ENCODE results near the gene ZSCAN18. TPM values are rescaled to one million over a fixed set of nuclear protein-coding genes. Genes with fewer than 3 reads are reported as not detected.

ZSCAN18 gene
- total and polyA plus RNA-seq, 2 donors (not counting 1 experiment from before 2014, with no cell fraction given): 81.0 to 90.5 TPM

GRCh38 chr19:58054901-58055874, 42.8 kb downstream of the ZSCAN18 start:
- H3K4me3 Mint-ChIP-seq: peak overlapping the region; percentile 66
- peak overlapping the region; percentile 59 for H3K9ac ChIP-seq (ENCODE audit: low read length)
- no peaks in the 10 kb centered on the region for H4K20me1 ChIP-seq (ENCODE audit: control insufficient read depth, insufficient read depth, low read length, poor library complexity, severe bottlenecking)
- H3K4me2 ChIP-seq (replicated peaks; ENCODE audit: low read depth, low read length, poor library complexity, severe bottlenecking): peak overlapping the region; percentile 59
- H3K27ac Mint-ChIP-seq: no peak overlapping the region
- peaks cover 0 to 14% (median 2%) of the 10 kb centered on the region in 4 experiments for H3K27me3 ChIP-seq (replicated peaks in 1 of 4; ENCODE audit: control extremely low read depth in 1 of 4, control insufficient read depth in 3 of 4, insufficient read depth in 4 of 4, low read length in 3 of 4)
- TF ChIP-seq EZH2 (IDR thresholded peaks at IDR 0.05; ENCODE audit: borderline replicate concordance, insufficient read depth, low read depth, low read length, poor library complexity, severe bottlenecking): no peak
- TF ChIP-seq, protein P1, sequence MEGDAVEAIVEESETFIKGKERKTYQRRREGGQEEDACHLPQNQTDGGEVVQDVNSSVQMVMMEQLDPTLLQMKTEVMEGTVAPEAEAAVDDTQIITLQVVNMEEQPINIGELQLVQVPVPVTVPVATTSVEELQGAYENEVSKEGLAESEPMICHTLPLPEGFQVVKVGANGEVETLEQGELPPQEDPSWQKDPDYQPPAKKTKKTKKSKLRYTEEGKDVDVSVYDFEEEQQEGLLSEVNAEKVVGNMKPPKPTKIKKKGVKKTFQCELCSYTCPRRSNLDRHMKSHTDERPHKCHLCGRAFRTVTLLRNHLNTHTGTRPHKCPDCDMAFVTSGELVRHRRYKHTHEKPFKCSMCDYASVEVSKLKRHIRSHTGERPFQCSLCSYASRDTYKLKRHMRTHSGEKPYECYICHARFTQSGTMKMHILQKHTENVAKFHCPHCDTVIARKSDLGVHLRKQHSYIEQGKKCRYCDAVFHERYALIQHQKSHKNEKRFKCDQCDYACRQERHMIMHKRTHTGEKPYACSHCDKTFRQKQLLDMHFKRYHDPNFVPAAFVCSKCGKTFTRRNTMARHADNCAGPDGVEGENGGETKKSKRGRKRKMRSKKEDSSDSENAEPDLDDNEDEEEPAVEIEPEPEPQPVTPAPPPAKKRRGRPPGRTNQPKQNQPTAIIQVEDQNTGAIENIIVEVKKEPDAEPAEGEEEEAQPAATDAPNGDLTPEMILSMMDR (IDR thresholded peaks at IDR 0.05): no peak
- ChIA-PET POLR2A (interaction anchor here (0.5 to 0.6 kb wide), 2 partner anchors 20 to 80 kb away, joined by 3 to 10 read pairs; no protein-coding TSS in a partner anchor), CTCF (interaction anchor here (1.1 kb wide), 1 partner anchor 100 kb away, joined by 3 read pairs; no protein-coding TSS in a partner anchor)
- H2AFZ ChIP-seq (ENCODE audit: insufficient read depth, low read depth, low read length, poor library complexity, severe bottlenecking): peak overlapping the region; percentile 79
- ATAC-seq (ENCODE audit: low read depth) (no peak), DNase-seq (no peak)
- intact Hi-C loops (cut with micrococcal nuclease): no loop called here
- H3K4me1 ChIP-seq (ENCODE audit: control insufficient read depth in 2 of 2, insufficient read depth in 2 of 2, low read length in 2 of 2): peaks cover 8 to 13% of the 10 kb centered on the region in 2 donors
- no peaks in the 10 kb centered on the region for H3K36me3 ChIP-seq (replicated peaks in 1 of 2; ENCODE audit: control extremely low read depth in 1 of 2, control insufficient read depth in 1 of 2, extremely low read depth in 1 of 2, insufficient read depth in 2 of 2, low read length in 1 of 2)
- no peak overlapping the region for H3K27ac ChIP-seq (ENCODE audit: low read length in 2 of 2)
- peaks cover 14% of the 10 kb centered on the region for H3K4me1 Mint-ChIP-seq
- H3K4me3 ChIP-seq (ENCODE audit: control extremely low read depth in 1 of 5, extremely low read depth in 1 of 5, insufficient read depth in 1 of 5, low read depth in 2 of 5, low read length in 4 of 5): peak overlapping the region in 4 of 5 experiments; percentile 24 to 62 (median 41)
- 37% methylated on average over 36 of the region's 37 CpGs for WGBS (ENCODE audit: insufficient coverage)
- H3K9me3 ChIP-seq (ENCODE audit: control extremely low read depth in 1 of 3, control insufficient read depth in 2 of 3, insufficient read depth in 1 of 3, low read length in 2 of 3): peaks cover 0 to 97% (median 9%) of the 10 kb centered on the region in 3 donors
- peaks cover 16% of the 10 kb centered on the region for H3K27me3 Mint-ChIP-seq
- peaks cover 5% of the 10 kb centered on the region for H3K79me2 ChIP-seq (ENCODE audit: control insufficient read depth, insufficient read depth, low read length)
- peaks cover 13% of the 10 kb centered on the region for H3K9me3 Mint-ChIP-seq (ENCODE audit: insufficient read depth)
